ENCODE results near the gene RNF121.
"Not testable (repeated sequence)": the region's sequence is repeated elsewhere in the genome, so short reads cannot be mapped to it uniquely, and the experiment has no call there.

RNF121 gene

DNA sequence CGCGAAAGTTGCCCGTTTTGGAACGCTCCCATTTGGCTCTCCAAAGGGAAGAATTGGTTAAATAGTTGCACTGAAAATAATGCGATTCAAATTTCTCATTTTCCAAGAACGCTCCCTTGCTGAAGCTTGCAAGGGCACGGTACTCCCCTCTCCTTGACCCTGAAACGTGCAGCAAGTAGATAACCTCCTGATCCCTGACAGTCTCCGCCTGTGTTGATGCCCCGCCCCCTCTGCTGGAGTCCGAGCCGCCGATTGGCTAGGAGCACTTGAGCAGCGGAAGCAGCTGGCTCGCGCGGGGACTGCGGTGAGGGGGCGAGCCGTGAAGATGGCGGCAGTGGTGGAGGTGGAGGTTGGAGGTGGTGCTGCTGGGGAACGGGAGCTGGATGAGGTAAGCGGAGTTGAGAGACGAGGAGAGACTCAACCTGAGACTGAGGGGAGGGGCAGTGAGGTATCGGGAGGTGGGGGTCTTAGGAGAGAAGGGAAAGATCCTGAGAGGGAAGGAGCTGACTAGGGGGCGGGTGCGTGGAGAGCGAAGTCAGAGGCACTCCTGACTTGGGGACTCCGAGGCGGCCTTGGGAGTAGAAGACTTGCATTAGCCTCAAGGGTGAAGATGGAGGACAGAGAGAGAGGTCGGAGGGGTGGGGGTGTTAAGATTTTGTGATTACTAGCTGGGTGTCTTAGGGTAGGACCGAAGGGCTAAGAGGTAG is at the start of gene RNF121:
Gene RNF121, plus strand, starts transcription at position 310 of the 707 bp plus-strand sequence. Its CDS starts 16 bp downstream, at position 326.
- DNase-seq, result peak; percentile 99

DNA sequence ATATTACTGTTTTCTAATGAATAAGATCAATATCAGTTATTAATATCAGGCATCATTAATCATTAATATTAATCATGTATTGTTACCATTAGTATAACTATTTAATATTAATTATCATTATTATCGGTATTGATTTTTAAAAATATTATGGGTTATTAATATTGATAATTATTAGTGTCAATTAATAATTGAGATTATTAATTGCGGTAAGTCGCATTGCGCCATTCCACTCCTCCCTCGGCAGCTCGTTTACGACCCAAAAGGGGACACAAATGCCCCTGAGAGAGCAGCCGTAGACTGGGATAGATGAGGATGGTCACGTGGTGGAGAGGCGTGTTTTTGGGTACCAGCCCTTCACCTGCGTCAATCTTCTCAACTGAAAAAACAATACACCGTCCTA is 43.0 kb upstream of the RNF121 start:
- not testable (repeated sequence) for DNase-seq

DNA sequence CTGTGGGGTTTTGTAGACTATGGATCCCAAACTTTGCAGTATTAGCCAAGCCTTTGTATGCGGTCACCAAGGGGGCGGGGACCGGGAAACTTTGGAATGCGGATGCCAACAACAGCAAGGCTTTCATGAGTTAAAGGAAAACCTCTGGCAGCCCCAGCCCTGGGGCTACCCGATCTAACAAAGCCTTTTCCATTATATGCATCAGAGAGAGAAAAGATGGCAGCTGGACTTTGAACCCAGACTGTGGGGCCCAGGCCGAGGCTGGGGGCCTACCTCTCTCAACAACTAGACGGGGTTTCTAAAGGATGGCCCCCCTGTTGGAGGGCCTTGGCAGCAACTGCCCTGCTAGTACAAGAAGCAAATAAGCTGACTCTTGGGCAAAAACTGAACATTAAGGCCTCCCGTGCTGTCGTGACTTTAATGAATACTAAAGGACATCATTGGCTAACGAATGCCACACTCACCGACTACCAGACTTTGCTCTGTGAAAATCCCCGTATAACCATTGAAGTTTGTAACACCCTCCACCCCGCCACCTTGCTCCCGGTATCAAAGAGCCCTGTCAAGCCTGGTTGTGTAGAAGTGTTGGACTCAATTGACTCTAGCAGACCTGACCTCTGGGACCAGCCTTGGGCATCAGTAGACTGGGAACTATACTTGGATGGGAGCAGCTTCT is 40.4 kb upstream of the RNF121 start:
- not testable (repeated sequence) for DNase-seq

DNA sequence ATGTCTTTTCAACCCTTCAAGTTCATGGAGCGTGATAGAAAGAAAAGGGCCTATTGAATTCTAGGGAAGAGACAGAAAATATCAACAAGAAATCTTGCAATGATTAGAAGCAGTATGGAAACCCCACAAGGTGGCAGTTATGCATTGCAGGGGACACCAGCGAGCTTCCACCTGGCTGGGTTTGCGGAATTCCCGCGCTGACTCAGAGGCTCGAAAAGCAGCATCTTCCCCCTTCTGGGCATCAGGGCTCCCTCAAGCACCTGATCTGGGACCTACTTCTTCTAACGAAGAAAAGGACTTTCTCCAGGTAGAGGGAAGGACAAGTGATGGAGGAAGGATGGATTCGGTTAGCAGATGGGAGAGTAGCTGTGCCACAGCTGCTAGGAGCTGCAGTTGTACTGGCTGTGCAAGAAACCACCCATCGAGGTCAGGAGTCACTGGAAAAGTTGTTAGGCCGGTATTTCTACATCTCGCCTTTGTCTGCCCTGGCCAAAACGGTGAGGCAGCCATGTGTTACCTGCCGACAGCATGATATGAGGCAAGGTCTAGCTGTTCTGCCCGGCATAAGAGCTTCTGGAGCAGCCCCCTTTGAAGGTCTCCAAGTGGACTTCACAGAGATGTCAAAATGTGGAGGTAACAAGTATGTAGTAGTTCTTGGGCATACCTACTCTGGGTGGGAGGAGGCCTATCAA is 39.5 kb upstream of the RNF121 start:
- DNase-seq, result not testable (repeated sequence)

DNA sequence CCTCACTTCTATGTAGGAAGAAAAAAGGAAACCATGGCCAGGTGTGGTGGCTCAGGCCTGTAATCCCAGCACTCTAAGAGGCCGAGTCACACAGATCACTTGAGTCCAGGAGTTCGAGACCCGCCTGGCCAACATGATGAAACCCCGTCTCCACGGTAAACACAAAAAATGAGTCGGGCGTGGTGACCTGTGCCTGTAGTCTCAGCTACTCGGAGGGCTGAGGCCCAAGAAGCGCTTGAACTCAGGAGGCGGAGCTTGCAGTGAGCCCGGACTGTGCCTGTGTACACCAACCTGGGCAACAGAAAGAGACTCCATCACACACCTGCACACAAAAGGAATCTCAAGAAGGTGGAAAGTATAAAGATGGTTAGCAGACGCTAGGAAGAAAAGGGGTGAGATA is 32.9 kb upstream of the RNF121 start:
- no peak for DNase-seq

DNA sequence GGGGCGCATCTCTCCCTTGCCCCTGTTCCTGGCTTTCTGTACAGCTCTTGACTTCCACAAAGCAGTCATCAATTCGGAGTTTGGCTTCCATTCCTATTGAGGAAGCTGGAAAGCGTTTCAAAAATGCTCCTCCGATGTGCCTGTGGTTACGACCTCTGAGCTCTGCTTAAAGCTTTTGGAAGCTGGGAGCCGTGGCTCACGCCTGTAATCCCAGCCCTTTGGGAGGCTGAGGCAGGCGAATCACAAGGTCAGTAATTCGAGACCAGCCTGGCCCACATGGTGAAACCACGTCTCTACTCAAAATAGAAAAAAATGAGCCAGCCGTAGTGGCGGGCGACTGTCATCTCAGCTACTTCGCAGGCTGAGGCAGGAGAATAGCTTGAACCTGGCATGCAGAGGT is 27.7 kb upstream of the RNF121 start:
- not testable (repeated sequence) for DNase-seq

GRCh38 chr11:71908218-71908617 is 20.6 kb upstream of the RNF121 start:
- DNase-seq, result no peak

DNA sequence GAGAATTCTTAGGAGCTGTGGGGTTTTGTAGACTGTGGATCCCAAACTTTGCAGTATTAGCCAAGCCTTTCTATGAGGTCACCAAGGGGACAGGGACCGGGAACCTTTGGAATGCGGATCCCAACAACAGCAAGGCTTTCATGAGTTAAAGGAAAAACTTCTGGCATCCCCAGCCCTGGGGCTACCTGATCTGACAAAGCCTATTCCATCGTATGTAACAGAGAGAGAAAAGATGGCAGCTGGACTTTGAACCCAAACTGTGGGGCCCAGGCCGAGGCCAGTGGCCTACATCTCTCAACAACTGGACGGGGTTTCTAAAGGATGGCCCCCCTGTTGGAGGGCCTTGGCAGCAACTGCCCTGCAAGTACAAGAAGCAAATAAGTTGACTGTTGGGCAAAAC is 18.1 kb upstream of the RNF121 start:
- DNase-seq, result not testable (repeated sequence)

GRCh38 chr11:71911321-71911985 is 17.4 kb upstream of the RNF121 start:
- DNase-seq, result not testable (repeated sequence)

DNA sequence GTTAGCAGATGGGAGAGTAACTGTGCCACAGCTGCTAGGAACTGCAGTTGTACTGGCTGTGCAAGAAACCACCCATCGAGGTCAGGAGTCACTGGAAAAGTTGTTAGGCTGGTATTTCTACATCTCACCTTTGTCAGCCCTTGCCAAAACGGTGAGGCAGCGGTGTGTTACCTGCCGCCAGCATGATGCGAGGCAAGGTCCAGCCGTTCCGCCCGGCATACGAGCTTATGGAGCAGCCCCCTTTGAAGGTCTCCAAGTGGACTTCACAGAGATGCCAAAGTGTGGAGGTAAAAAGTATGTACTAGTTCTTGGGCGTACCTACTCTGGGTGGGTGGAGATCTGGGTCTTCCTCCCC is 16.9 kb upstream of the RNF121 start:
- not testable (repeated sequence) for DNase-seq

DNA sequence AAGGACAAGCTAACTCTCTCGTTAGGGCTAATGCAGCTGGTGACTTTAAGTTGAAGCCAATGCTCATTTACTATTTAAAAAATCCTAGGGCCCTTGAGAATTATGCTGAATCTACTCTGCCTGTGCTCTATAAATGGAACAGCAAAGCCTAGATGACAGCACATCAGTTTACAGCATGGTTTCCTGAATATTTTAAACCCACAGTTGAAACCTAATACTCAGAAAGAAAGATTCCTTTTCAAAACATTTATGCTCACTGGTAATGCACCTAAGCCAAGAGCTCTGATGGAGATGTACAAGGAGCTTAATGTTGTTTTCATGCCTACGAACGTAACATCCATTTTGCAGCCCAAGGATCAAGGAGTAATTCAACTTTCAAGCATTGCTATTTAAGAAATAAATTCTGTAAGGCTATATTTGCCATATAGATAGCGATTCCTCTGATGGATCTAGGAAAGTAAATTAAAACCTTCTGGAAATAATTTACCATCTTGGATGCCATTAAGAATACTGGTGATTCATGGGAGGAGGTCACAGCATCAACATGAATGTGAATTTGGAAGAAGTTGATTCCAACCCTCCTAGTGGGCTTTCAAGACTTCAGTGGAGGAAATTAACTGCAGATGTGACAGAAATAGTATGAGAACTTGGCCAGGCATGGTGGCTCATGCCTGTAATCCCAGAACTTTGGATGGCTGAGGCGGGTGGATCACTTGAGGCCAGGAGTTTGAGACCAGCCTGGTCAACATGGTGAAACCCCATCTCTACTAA is 14.9 kb upstream of the RNF121 start:
- no peak for DNase-seq

DNA sequence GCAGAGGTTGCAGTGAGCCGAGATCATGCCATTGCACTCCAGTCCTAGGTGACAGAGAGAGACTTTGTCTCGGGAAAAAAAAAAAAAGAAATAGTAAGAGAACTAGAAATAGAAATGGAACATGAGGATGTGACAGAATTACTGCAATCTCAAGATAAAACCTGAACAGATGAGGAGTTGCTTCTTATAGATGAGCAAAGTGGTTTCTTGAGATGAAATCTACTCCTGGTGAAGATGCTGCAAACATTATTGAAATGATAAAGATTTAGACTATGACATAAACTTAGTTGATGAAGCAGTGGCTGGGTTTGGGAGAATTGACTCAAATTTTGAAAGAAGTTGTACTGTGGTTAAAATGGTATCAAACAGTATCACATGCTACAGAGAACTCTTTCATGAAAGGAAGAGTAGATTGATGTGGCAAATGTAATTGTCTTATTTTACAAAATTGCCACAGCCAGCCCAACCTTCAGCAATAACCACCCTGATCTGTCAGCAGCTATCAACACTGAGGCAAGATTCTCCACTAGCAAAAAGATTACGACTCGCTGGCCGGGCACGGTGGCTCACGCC is 14.1 kb upstream of the RNF121 start:
- DNase-seq, result no peak

- no peak for DNase-seq
Measured at GRCh38 chr11:71917646-71918140, 11.2 kb upstream of the RNF121 start.

DNA sequence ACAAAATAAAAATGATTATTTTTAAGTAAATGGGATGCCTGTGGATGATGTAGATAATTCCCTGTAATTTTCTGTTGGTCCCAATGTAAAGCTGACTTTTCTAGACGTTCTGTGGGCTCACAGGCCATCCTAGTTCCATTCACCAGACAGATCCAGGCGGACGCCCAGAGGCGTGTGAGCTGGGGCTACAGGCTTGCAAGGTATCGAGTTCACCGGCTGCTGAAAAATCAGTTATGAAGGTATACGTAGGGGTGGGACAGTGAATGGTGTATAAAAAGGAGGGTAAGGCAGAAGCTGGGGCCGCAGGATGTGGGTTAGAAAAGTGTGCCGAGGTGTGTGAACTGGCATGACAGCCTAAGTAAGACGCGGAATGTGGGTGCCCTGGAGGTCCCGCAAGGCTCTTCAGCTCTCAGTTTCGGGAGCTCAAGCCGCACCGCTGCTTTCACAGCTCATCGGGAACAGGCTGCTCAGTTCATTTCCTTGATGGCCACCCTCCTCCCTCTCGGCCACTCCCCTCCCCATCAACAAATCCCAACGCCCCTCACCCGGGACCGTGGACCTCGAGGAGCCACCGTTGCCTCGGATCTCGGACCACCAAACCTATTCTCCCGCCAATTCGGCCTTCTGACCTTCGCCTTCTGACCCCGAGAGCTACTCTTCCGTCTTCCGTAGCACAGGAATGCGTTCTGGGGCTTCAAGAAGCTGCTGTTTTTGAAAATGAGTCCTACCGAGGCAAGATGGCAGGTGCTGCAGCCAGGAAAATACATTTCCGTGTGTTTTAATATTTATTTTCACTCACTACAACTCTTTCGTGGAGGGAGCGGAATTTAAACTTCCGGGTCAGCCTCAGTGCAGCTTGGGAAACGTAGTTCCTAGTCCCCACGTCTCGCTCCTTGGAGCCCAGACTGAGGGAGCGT is 768 bp upstream of the RNF121 start, which contains the start of gene XNDC1N:
Gene XNDC1N, minus strand, starts transcription at position 775 of the 917 bp plus-strand sequence. CDS start 5,241 bp downstream, outside the sequence.
- DNase-seq, result peak; percentile 100

GRCh38 chr11:71929491-71929890 is 645 bp downstream of the RNF121 start:
- no peak for DNase-seq

GRCh38 chr11:71930556-71931244 is 1.9 kb downstream of the RNF121 start:
- no peak for DNase-seq

GRCh38 chr11:71931245-71931602 is 2.4 kb downstream of the RNF121 start:
- no peak for DNase-seq

GRCh38 chr11:71933141-71933933 is 4.5 kb downstream of the RNF121 start:
- no peak for DNase-seq

DNA sequence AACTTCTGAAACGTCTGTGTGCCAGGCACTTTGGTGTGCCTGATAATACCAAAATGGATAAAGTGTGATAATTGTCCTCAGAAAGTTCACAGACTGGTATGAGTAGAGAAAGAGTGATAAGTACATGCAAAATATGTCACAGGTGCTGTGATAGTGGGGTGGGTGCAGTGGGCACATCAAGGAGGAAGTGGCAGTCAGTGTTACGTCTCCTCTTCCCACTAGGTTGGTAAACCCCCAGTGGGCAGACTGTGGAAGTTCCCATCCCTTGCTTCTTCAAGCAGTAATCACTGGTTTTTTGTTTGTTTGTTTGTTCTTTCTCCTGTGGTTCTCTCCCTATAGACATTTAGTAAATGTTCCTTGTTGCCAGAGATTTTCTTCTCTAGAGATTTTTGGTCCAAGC is 5.4 kb downstream of the RNF121 start:
- DNase-seq, result no peak
